Activated CD8-positive, alpha-beta memory T cell treated with anti-CD3 and anti-CD28 coated beads, Interleukin-2, amount 50 U/mL, for 48 hours (primary cell): ENCODE data around the gene TECPR2.
"Not testable (repeated sequence)": the region's sequence is repeated elsewhere in the genome, so short reads cannot be mapped to it uniquely, and the experiment has no call there.

Experiments used
- DNase-seq: peaks from one replicate; pipeline ENCODE4 v3.0.0-alpha.2; 2020

The TECPR2 gene

DNA sequence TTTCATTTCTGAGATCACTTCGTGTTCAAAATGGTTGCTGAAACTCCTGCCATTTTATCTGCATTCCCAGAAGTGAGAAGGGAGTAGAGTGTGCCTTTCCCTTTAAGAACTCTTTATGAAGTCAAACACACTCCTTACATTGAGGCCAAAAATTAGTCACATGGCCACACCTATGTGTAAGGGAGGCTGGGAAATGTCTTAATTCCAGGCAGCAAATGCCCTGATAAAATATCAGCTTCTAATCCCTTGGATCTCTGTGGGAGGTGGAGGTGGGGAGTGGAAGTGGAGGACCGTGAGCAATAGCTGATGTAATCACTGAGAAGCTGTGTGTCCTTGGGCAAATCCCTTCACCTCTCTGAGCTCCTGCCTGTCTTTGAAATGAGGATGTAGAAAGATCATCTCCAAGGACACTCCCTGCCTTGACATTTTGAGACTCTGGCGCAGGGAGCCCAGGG, 169.5 kb downstream of the TECPR2 start:
- no peak for DNase-seq

DNA sequence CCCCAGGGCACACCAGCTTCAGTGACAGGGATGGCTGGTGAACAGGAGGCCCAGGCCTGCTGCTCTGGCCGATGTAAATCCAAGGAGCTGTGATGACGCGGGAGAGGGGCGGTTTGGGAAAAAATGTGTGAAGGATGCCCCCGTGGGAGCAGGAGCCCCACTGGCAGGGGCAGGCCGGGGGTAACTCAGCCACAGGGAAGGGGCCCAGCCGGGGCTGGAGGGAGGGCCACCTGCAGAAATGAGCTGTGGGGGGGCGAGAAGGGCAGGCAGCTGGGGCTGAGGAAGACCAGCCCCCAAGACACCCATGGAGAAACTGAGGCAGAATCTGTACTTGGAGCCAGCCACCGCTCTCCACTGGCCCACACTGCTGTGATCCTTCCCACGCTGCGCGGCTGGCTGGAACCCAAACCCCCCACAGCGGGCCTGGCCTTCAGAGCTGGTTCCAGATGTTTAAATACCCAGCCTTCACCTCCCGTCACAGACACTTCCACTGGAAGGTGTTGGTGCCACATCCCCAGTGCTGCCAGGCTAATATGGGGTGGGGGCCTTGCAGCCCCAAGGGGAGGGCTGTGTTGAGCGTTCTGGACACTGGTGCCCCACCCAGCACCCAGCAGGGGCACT, 175.3 kb downstream of the TECPR2 start:
- no peak for DNase-seq

DNA sequence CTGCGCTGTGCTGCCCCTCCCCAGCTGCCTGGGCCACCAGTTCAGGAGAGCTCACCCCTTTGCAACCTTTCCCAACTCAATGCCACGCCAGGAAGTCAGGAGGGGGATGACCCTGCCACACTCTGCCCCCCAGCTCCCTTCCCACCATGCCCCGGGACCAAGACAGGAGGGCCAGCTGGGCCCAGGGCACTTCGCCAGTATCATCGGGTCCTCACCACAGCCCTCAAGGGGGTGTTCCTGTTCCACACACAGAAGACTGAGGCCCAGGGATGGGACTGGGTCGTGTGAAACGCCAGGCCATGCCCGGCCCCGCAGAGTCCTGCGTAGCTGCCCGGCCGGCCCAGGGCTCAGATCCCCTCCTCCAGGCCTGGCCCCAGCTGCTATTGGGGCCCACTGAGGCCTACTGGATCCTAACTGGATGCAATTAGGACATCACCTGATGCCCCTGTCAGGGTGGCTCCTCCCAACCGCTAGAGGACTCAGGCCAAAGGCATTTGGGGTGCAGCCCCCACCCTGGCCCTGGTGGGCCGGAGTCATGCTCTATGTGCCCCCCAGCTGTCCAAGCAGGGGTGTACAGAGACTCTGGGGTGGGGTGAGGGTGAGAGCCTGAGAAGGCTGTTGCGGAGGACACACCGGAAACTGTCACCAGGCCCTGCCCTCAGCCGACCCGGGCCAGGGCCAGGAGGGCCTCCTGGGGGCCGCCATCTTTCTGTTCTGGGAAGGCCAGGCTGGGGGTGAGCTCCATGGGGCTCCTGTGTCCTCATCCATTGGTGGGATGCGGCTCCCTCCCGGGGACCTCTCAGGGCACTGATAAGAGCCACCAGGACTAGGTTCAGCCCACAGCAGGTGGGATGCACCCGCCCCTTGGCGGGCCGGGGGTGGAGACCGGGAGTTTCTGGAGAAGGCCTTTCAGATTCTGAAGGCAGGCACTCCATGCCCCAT, 176.1 kb downstream of the TECPR2 start:
- no peak for DNase-seq

DNA sequence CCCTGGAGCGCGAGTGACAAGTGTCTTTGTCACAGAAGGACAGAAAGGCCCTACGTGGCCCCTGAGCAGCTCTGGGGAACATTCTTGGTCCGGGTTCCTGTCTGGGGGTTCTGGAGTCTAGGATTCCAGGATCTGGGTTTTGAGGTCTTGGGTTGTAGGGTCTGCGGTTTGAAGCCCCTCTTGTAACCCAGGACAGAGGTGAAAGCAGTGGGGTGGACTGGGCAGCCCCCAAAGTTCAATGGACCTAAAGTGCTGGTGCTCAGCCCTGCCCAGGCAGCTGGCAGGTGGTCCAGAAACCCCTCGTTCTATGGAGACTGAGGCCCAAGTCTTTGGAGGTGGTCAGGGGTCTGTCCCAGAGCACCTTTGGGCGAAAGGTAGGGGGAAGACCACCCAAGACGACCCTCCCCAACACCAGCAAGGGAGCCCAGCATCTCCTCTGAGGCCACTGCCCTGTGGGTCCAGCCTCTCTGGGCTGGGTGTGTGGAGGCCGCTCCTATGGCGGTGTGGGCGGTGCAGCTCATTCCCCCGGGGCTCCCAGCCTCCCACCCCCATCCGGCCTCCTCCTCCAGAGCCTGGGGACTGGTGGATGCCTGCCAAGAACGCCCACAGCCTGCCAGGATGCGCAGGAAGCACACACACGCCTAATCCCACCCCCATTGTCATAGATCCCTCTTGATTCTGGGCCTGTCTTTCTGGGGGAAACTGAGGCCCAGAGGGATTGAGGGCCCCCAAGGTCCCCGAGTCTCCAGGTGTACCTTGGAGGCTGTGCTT, 177.0 kb downstream of the TECPR2 start:
- DNase-seq = no peak

DNA sequence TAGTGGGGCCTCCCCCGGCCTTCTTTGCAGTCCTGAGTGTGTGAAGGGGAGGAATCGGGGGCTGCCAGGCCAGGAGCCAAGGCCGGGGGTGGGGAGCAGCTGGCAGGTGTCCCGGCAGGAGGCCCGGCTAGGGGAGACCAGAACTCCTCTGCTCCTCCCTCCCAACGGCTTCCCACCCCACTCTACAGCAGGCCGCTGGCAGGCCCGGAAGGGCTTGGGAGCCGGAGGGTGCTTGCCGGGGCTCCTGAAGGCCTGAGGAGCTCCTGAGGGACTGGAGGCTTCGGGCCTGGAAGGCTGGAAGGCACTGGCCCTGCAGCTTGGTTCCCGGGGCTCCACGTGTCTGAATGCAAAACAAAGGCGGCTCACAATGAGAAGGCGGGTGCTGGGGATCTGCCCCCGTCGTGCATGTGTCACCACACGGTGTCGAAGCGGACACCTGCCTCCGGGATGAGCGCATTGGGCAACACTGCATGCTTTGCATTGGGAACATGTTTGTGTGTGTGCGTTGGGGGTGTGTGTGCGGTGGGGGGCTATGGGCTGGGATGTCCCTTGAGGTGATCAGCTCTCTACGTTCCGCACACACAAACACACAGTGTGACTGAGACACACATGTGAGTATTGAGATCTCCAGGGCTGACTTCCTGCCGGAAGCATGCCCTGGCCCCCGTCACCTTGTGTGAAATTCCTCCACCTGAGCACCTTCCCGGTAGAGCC, 177.7 kb downstream of the TECPR2 start:
- DNase-seq = no peak

DNA sequence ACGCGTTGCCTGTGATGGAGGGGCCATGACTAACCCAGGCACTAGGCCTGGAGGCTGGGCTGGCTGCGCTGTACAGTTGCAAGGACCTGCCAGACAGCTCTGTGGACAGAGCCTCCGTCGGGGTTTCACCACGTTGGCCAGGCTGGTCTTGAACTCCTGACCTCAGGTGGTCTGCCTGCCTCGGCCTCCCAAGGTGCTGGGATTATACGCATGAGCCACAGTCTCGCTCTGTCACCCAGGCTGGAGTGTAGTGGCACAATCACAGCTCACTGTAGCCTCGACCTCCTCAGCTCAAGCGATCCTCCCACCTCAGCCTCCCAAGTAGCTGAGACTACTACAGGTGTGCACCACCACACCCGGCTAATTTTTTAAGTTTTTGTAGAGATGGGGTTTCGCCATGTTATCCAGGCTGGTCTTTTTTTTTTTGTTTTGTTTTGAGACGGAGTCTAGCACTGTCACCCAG, 178.3 kb downstream of the TECPR2 start:
- DNase-seq = not testable (repeated sequence)

DNA sequence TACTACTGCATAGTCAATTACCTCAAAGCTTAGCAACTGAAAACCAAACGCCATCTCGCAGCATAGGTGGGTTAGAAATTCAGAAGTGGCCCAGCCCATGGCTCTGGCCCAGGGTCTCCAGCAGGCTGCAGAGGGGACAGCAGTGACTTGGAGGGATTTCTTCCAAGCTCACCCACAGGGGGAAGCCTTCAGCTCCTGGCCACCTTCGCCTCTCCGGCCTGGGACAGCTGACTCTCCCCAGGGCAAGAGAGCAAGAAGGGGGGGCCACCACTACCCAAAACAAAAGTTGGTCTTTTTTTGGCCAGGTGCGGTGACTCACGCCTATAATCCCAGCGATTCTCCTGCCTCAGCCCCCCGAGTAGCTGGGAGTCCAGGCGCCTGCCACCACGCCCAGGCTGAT, 179.0 kb downstream of the TECPR2 start:
- no peak for DNase-seq

DNA sequence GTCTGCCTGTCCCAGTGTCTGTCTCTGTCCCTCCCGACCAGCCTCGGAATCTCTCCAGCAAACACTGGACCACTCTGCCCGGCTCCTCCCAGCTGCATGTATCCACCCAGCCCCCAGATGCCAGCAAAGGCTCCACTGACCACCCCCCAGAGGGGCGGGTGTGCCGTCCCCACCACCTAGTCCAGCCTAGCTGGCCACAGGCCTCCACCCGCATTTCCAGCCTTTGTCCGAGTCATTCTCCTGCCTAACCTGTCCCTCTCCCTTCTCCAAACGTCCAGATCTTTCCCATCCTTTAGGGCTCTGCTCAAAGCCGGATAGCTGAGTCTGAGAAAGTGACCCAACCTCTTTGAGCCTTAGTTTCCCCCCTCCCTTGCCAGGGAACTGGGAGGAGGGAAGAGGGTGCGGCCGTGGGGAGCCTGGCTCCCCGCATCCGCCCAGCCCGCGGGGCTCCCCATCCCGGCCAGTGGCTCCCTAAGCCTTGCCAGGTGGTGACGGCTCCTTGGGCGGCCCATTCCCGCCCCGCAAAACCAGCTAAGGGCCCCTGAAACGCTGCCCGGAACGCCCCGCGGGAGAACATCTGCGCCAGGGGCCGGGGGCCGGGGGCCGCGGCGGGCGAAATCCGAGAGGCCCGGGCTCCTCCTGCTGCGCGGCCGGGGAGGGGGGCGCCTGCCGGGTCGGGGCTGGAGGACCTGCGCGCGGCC, 181.5 kb downstream of the TECPR2 start:
- DNase-seq = no peak

DNA sequence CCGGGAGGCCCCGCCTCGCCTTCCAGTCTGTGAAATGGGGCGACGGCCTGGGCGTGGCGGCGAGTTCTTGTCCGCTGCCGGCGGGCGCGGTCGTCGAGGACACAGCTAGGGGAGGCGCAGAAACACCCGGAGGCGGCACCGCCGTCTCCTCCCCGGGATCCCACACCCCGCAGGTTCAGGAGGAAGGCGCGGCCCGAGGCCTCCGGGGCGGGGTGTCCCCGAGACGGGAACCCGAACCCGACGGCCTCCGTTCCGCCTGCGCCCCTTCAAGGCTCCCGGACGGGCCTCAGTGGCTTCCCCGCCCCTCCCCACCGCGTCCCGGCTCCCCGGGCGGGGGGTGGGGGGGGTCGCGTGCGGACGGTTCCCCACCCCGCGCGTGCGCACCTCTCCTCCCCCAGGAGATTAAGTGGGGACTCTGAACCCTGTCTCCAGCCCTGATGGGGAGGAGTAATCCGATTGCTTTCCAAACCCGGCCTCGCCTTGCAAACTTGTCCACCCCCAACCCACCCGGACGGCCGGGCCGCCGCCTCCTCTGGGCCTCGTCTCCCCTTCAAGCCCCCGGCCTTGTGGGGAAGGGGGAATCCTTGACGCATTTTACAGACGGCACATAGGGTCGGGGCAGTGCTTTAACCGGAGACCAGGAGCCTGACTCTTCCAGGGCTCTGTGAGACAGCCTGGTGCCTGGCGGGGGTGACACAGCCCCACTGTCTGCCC, 182.2 kb downstream of the TECPR2 start:
- no peak for DNase-seq

DNA sequence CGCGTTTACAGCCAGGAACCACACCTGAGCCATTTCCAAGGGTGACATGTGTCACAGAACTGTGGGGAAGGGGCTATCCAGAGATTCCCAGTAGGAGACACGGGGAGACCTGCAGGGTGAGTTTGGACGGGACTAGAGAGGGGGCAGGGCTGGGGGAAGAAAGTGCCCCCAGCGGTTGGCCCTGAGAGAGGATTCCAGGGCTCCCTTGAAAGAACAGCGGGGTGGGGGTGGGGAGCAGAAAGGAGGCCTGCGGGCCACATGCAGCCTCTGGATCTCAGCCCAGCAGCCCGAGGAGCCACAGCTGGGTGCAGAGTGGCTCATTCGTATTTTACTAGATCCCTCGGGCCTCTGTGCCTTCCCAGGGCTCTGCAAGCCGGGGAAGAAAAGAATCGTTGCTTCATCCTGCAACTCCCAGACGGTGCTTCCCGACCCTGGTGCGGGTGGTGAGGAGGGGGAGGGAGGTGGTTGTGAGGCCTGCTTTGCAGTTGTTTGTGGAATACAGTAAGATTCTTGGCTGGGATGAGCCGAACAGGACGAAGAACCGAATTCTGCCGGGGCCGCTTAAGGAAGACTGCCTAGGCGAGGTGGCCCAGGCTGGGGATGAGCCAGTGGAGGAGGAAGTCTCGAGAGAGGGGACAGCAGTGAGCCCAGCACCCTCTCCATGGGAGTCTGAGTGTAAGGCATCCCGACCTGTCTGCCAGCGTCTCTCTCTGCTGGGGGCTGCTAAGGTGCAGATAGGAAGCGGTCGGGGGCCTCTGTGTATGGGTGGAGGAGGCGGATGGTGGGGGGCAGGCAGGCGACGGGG, 182.9 kb downstream of the TECPR2 start:
- no peak for DNase-seq

DNA sequence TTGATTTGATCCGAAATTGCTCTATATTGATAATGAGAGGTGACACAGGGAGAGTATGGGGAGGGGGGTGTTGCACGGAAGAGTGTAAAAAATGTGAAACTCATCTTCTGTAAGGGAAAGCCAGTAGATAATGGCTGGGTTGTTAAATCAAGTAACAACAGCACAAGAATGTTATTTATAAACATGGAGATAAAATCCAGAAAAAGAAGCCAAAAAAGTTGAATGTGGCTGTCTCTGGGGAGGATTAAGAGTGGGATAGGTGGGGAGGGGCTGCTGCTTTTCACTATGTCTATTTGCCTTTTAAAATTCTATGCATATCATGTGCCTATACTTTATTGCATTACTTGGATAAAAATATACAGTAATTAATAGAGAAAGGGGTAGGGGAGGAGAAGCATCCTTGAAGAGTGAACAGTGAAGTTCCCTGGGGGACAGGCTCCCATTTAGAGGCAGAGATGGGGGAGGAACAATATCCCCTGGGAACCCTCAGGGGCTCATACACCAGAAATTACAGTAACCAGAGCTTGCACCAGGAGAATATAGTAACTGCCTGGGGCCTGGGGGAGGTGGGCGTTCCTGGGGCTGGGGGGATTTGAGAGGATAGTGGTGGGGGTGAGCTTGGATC, 186.0 kb downstream of the TECPR2 start:
- no peak for DNase-seq

DNA sequence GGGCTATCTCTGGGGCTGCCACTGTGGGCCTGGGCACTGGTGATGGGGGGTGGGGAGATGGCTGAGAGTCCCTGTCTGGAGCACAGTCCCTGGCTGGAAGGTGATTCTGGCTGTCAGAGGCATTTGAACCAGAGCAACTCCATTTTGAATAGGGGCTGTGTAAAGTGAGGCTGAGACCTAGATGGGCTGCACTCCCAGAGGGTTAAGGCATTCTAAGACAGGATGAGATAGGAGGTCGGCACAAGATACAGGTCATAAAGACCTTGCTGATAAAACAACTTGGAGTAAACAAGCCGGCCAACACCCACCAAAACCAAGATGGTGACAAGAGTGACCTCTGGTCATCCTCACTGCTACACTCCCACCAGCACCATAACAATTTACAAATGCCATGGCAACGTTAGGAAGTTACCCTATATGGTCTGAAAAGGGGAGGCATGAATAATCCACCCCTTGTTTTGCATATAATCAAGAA, 188.2 kb downstream of the TECPR2 start:
- DNase-seq = not testable (repeated sequence)
